Tibial artery (tissue), 4 donors: Measurements from ENCODE around the gene TMPRSS7.

Source experiments
- DNase-seq, 2 donors: peaks; one replicate each; pipeline ENCODE4 v3.0.0-alpha.2; 2019
- H3K27ac ChIP-seq, 2 donors: fragments of 200-600 bp; sonication (generic) in 1 of 2; 1 replicate in 1 of 2; 2 replicates in 1 of 2; pipeline ENCODE4 v1.5.1; 2018 to 2019; ENCODE audit warnings: mild to moderate bottlenecking in 1 of 2
- H3K27me3 ChIP-seq, 2 donors: fragments of 200-600 bp; sonication (generic) in 1 of 2; one replicate each; pipeline versions ENCODE4 v1.5.1 to v1.6.0; 2016 to 2019
- H3K36me3 ChIP-seq, 3 donors: fragments of 200-600 bp; sonication (generic) in 2 of 3; one replicate each; pipeline ENCODE4 v1.5.1; 2016 to 2019; ENCODE audit warnings: mild to moderate bottlenecking in 2 of 3
- H3K4me1 ChIP-seq, 4 donors: fragments of 200-600 bp; sonication (generic) in 2 of 4; 1 replicate in 3 of 4; 2 replicates in 1 of 4; pipeline ENCODE4 v1.5.1; 2016 to 2019
- H3K4me3 ChIP-seq, 2 donors: fragments of 200-600 bp; sonication (generic) in 1 of 2; 1 replicate in 1 of 2; 2 replicates in 1 of 2; pipeline ENCODE4 v1.5.1; 2018 to 2019; ENCODE audit warnings: mild to moderate bottlenecking in 2 of 2
- H3K9me3 ChIP-seq, 3 donors: fragments of 200-600 bp; sonication (generic) in 1 of 3; one replicate each; pipeline ENCODE4 v1.5.1; 2016 to 2019
- CTCF ChIP-seq, 2 experiments: fragments of 200-600 bp in 1 of 2; fragments of 450-650 bp in 1 of 2; IDR thresholded peaks; one replicate each; pipeline ENCODE4 v1.5.1; 2017 to 2019; ENCODE audit warnings: antibody characterized with exemption in 2 of 2, mild to moderate bottlenecking in 1 of 2, moderate library complexity in 1 of 2
- intact Hi-C: fragments of 100-400 bp; cut with DNase I; formaldehyde crosslinking; loops from one replicate; pipeline ENCODE4 v1.15.0; 2023; ENCODE audit warnings: low total_unique reads

The TMPRSS7 gene

GRCh38 chr3:112124907-112125607 is 90.5 kb downstream of the TMPRSS7 start:
- DNase-seq = no peak
- no peak for TF ChIP-seq CTCF (IDR thresholded peaks at IDR 0.05)
- intact Hi-C loops = no loop called here
- H3K4me3 ChIP-seq = no peak overlapping the region
- no peaks in the 10 kb centered on the region for H3K9me3 ChIP-seq
- H3K4me1 ChIP-seq = peaks cover 0 to 4% (median 0%) of the 10 kb centered on the region in 4 donors
- H3K27ac ChIP-seq = no peak overlapping the region
- H3K36me3 ChIP-seq = no peaks in the 10 kb centered on the region
- no peaks in the 10 kb centered on the region for H3K27me3 ChIP-seq

- no peaks in the 10 kb centered on the region for H3K27me3 ChIP-seq
These were observed 92.0 kb downstream of the TMPRSS7 start for GRCh38 chr3:112126511-112126911.

GRCh38 chr3:112127522-112128494 is 93.3 kb downstream of the TMPRSS7 start:
- DNase-seq = no peak
- H3K4me1 ChIP-seq = peaks cover 0 to 4% (median 0%) of the 10 kb centered on the region in 4 donors
- H3K36me3 ChIP-seq = peaks cover 0 to 6% (median 0%) of the 10 kb centered on the region in 3 donors
- intact Hi-C loops = no loop called here
- no peak for TF ChIP-seq CTCF (IDR thresholded peaks at IDR 0.05)
- no peak overlapping the region for H3K27ac ChIP-seq
- H3K9me3 ChIP-seq = no peaks in the 10 kb centered on the region
- H3K4me3 ChIP-seq = no peak overlapping the region
- H3K27me3 ChIP-seq = no peaks in the 10 kb centered on the region

More at GRCh38 chr3:112126511-112126911, 92.0 kb downstream of the TMPRSS7 start:
- Histone ChIP-seq H3K4me1 (peaks cover 0 to 4% (median 0%) of the 10 kb centered on the region in 4 donors), H3K27ac (no peak overlapping the region), H3K36me3 (peaks cover 0 to 6% (median 0%) of the 10 kb centered on the region in 3 donors), H3K9me3 (no peaks in the 10 kb centered on the region), H3K4me3 (no peak overlapping the region)
- no peak for TF ChIP-seq CTCF (IDR thresholded peaks at IDR 0.05)
- DNase-seq = no peak
- intact Hi-C loops = no loop called here

- TF ChIP-seq CTCF (IDR thresholded peaks at IDR 0.05) = no peak
- no peak overlapping the region for H3K27ac ChIP-seq
- no peaks in the 10 kb centered on the region for H3K27me3 ChIP-seq
- H3K4me3 ChIP-seq = no peak overlapping the region
- H3K9me3 ChIP-seq = no peaks in the 10 kb centered on the region
- H3K36me3 ChIP-seq = peaks cover 0 to 6% (median 0%) of the 10 kb centered on the region in 3 donors
- intact Hi-C loops = no loop called here
- H3K4me1 ChIP-seq = peaks cover 0 to 4% (median 0%) of the 10 kb centered on the region in 4 donors
- no peak for DNase-seq
These were observed 94.5 kb downstream of the TMPRSS7 start for GRCh38 chr3:112128843-112129727.
